GM12874 (cell line): Measurements from ENCODE around the gene NUP210L.
A peak's percentile ranks its signal among the peaks of the same experiment; 100 is the strongest.

ENCODE experiments used
- CTCF ChIP-seq: IDR thresholded peaks from 2 replicates; pipeline ENCODE4 v1.5.1; 2011; ENCODE audit warnings: low read depth, mild to moderate bottlenecking, control low read depth, low read length, moderate library complexity; ENCODE audit not compliant: insufficient read depth

Gene NUP210L

GRCh38 chr1:154154534-154155191 is at the start of gene NUP210L:
NUP210L (minus strand) TSS chr1:154155073.
- TF ChIP-seq CTCF = no peak

- TF ChIP-seq CTCF = no peak
Measured at GRCh38 chr1:154199563-154199879, 44.6 kb upstream of the NUP210L start.

DNA sequence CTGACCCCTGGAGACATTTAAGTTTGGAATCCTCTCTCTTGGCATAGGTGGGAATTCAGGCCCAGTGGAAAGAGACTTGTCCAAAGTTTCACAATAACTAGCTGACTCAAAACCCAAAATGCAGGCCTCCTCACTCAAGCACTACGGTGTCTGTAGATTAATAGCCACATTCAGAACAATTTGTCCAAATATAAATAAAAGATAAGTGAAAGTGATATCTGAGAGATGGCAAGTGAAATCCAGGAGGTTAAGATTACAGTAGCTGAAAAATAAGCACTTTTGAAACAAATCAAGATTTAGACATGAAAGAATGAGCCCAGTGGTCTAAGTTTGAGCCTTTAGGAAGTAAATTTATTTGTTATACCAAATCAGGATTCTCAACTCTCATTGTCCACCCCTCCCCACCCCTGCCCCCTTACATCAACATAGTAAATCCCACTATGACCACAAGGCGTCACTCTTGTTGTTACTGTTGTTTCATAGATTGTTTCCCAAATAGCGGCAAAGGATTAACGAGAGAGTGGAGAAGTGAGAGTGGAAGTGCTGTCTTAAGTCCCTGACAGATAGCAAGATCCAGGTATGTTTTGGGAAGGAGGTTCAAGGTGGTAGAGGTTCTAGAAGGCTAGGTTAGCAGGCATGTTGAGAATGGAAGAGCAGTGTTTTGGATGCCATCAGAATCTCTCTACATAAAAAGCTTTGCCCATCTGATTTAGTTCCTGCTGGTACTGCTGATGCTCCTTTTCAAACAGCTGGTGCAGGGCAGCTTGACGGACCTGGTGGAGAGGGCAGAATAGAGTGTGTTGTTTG is 44.1 kb upstream of the NUP210L start:
- peak; percentile 47; the same call in 1 of the 2 replicates for TF ChIP-seq CTCF

GRCh38 chr1:154193821-154194220 is 38.9 kb upstream of the NUP210L start:
- no peak for TF ChIP-seq CTCF

- no peak for TF ChIP-seq CTCF
Measured at GRCh38 chr1:154192476-154192875, 37.6 kb upstream of the NUP210L start.

DNA sequence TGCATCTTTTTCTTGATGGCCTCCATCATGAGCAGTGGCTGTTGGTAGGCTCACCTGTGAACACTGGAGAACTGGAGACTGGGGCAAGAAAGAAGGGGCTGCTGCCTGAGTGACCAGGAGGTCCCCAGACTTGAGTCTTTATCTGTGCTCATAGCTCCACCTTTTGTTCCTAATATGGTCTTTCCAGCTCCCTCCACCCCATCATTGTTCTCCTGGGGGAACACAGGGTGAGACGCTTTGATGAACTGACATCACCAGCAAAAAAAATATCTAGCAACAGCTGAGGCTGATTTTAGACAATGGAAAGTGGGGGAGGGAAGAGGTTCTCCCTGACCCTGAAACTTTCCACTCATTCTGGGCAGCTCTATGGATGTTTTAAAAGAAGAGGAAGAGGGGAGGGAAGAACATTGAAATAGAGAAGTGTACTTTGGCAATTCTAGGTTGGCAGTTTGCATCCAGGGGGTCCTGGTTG is 37.2 kb upstream of the NUP210L start, which contains the start of gene TPM3:
Gene TPM3 (minus strand): TSS at position 111 of the 472 bp plus-strand sequence. CDS start 82 bp downstream, at position 29.
- TF ChIP-seq CTCF = no peak

GRCh38 chr1:154190550-154190949 is 35.7 kb upstream of the NUP210L start:
- TF ChIP-seq CTCF = no peak
